ENCODE measurements around the gene ZFR2.
"Not testable (repeated sequence)": the region's sequence is repeated elsewhere in the genome, so short reads cannot be mapped to it uniquely, and the experiment has no call there.

The ZFR2 gene

GRCh38 chr19:3760871-3761361 is 107.9 kb downstream of the ZFR2 start:
- Histone ChIP-seq H3K4me3 (ENCODE audit: extremely low read depth, insufficient read depth, low read length, poor library complexity, severe bottlenecking) (peak overlapping the region; percentile 97), H3K27ac (ENCODE audit: low read depth, low read length, severe bottlenecking) (peak overlapping the region; percentile 16), H3K36me3 (ENCODE audit: control insufficient read depth, insufficient read depth, low read length) (peaks cover 35% of the 10 kb centered on the region), H3K9me3 (ENCODE audit: control insufficient read depth, low read length) (no peaks in the 10 kb centered on the region), H3K4me1 (ENCODE audit: control insufficient read depth, insufficient read depth, low read length, poor library complexity, severe bottlenecking) (no peaks in the 10 kb centered on the region)
- WGBS, 2 experiments (ENCODE audit: insufficient coverage in 2 of 2) = 37 to 58% methylated on average over 5 to 6 of the region's 7 CpGs

- Histone ChIP-seq H3K36me3 (ENCODE audit: control insufficient read depth, insufficient read depth, low read length) (peaks cover 30% of the 10 kb centered on the region), H3K4me3 (ENCODE audit: extremely low read depth, insufficient read depth, low read length, poor library complexity, severe bottlenecking) (no peak overlapping the region), H3K27ac (ENCODE audit: low read depth, low read length, severe bottlenecking) (no peak overlapping the region), H3K4me1 (ENCODE audit: control insufficient read depth, insufficient read depth, low read length, poor library complexity, severe bottlenecking) (no peaks in the 10 kb centered on the region), H3K9me3 (ENCODE audit: control insufficient read depth, low read length) (no peaks in the 10 kb centered on the region)
- WGBS, 2 experiments (ENCODE audit: insufficient coverage in 2 of 2) = 95 to 96% methylated on average over 15 to 16 of the region's 19 CpGs
Measured at GRCh38 chr19:3759482-3760254, 109.2 kb downstream of the ZFR2 start.

GRCh38 chr19:3758297-3758696 is 110.5 kb downstream of the ZFR2 start:
- WGBS, 2 experiments (ENCODE audit: insufficient coverage in 2 of 2) = 96% methylated on average over 11 to 13 of the region's 13 CpGs
- peaks cover 30% of the 10 kb centered on the region for H3K36me3 ChIP-seq (ENCODE audit: control insufficient read depth, insufficient read depth, low read length)
- not testable (repeated sequence) for H3K4me3 ChIP-seq (ENCODE audit: extremely low read depth, insufficient read depth, low read length, poor library complexity, severe bottlenecking); H3K9me3 ChIP-seq (ENCODE audit: control insufficient read depth, low read length); H3K4me1 ChIP-seq (ENCODE audit: control insufficient read depth, insufficient read depth, low read length, poor library complexity, severe bottlenecking); H3K27ac ChIP-seq (ENCODE audit: low read depth, low read length, severe bottlenecking)

- whole genome bisulfite sequencing, 2 experiments (ENCODE audit: insufficient coverage in 2 of 2) = 93 to 97% methylated on average over 5 to 6 of the region's 7 CpGs
- H3K36me3 ChIP-seq (ENCODE audit: control insufficient read depth, insufficient read depth, low read length) = peaks cover 32% of the 10 kb centered on the region
Measured at GRCh38 chr19:3757705-3758104, 111.1 kb downstream of the ZFR2 start.

More at GRCh38 chr19:3757705-3758104, 111.1 kb downstream of the ZFR2 start:
- H3K4me3 ChIP-seq (ENCODE audit: extremely low read depth, insufficient read depth, low read length, poor library complexity, severe bottlenecking); H3K27ac ChIP-seq (ENCODE audit: low read depth, low read length, severe bottlenecking); H3K4me1 ChIP-seq (ENCODE audit: control insufficient read depth, insufficient read depth, low read length, poor library complexity, severe bottlenecking); H3K9me3 ChIP-seq (ENCODE audit: control insufficient read depth, low read length): not testable (repeated sequence)

All from mesodermal cell (in vitro differentiated cells).